CD4-positive, alpha-beta T cell (primary cell): Measurements from ENCODE around the gene SCAPER. TPM values are rescaled to one million over a fixed set of nuclear protein-coding genes. Genes with fewer than 3 reads are reported as not detected.

Experiments
- ATAC-seq: fragments of 200-7000 bp; cut with Tn5 transposase; one replicate; pipeline ENCODE4 v1.10.0; 2022; ENCODE audit warnings: mild to moderate bottlenecking; ENCODE audit not compliant: poor library complexity
- CTCF ChIA-PET: fragments of 350-600 bp; sonication (Branson Sonifier 250); formaldehyde crosslinking; loops from one replicate; lab custom pipeline; 2021; ENCODE audit warnings: antibody characterized with exemption, inconsistent platforms; lab: Charles Lee
- POLR2A ChIA-PET: fragments of 350-600 bp; sonication (Branson Sonifier 250); formaldehyde crosslinking; loops from one replicate; lab custom pipeline; 2021; ENCODE audit warnings: antibody characterized with exemption, inconsistent platforms; lab: Charles Lee
- DNase-seq, 14 experiments: peaks; one replicate each; pipeline ENCODE4 v3.0.0-alpha.2; 2013 to 2020; ENCODE audit warnings: mixed read lengths in 2 of 14
- H3K27ac ChIP-seq, 2 donors: one replicate each; pipeline versions ENCODE4 v1.5.1 to v1.7.0; 2013; ENCODE audit warnings: low read length in 2 of 2, low read depth in 1 of 2, mild to moderate bottlenecking in 1 of 2
- H3K27me3 ChIP-seq, 2 experiments: 1 replicate in 1 of 2; 2 replicates in 1 of 2; pipeline versions ENCODE4 v1.6.1 to v1.7.0; 2013; ENCODE audit warnings: low read length in 2 of 2, control low read depth in 1 of 2, mild to moderate bottlenecking in 1 of 2, moderate library complexity in 1 of 2; ENCODE audit not compliant: insufficient read depth in 2 of 2, control insufficient read depth in 1 of 2
- H3K36me3 ChIP-seq: one replicate; pipeline ENCODE4 v1.6.1; 2013; ENCODE audit warnings: low read length, control low read depth; ENCODE audit not compliant: insufficient read depth
- H3K4me1 ChIP-seq: one replicate; pipeline ENCODE4 v1.6.1; 2013; ENCODE audit warnings: low read length, control low read depth; ENCODE audit not compliant: insufficient read depth
- H3K4me3 ChIP-seq: one replicate; pipeline ENCODE4 v1.5.1; 2013; ENCODE audit warnings: mild to moderate bottlenecking, low read length, moderate library complexity
- H3K9me3 ChIP-seq, 2 experiments: 1 replicate in 1 of 2; 2 replicates in 1 of 2; pipeline versions ENCODE4 v1.6.1 to v1.7.0; 2013; ENCODE audit warnings: low read length in 2 of 2, mild to moderate bottlenecking in 2 of 2, control low read depth in 1 of 2, moderate library complexity in 1 of 2; ENCODE audit not compliant: control insufficient read depth in 1 of 2, insufficient read depth in 1 of 2
- H3K27ac Mint-ChIP-seq: one replicate; pipeline ENCODE4 v1.8.0; 2020; ENCODE audit warnings: mixed read lengths
- H3K27me3 Mint-ChIP-seq: one replicate; pipeline ENCODE4 v1.8.0; 2021; ENCODE audit warnings: mixed read lengths
- H3K36me3 Mint-ChIP-seq: one replicate; pipeline ENCODE4 v1.8.0; 2021; ENCODE audit warnings: low read depth, mixed read lengths
- H3K4me1 Mint-ChIP-seq: one replicate; pipeline ENCODE4 v1.8.0; 2021; ENCODE audit warnings: low read depth, mixed read lengths
- H3K4me3 Mint-ChIP-seq: one replicate; pipeline ENCODE4 v1.8.0; 2020; ENCODE audit warnings: mild to moderate bottlenecking, mixed read lengths
- H3K9me3 Mint-ChIP-seq: one replicate; pipeline ENCODE4 v1.8.0; 2020; ENCODE audit warnings: mixed read lengths
- intact Hi-C, 2 experiments: fragments of 100-400 bp; cut with DNase I in 1 of 2; cut with micrococcal nuclease in 1 of 2; formaldehyde crosslinking; loops; one replicate each; pipeline versions ENCODE4 v1.15.1 to v1.9.0; 2023 to 2025; cut with DNase I, micrococcal nuclease
- total RNA-seq, 174 experiments: library from RNA in 2 of 174; stranded (reverse) in 2 of 174; gene quantifications; one replicate each; pipeline ENCODE4 v1.2.3 and lab custom pipeline; 2021 to 2026
- TF ChIP-seq, protein P1 (sequence below): fragments of 200-600 bp; IDR thresholded peaks from one replicate; pipeline ENCODE4 v1.8.0; 2022; ENCODE audit warnings: antibody characterized with exemption, mild to moderate bottlenecking

The SCAPER gene
- total RNA-seq, 2 experiments from 2014 or later = 40.3 to 41.2 TPM

DNA sequence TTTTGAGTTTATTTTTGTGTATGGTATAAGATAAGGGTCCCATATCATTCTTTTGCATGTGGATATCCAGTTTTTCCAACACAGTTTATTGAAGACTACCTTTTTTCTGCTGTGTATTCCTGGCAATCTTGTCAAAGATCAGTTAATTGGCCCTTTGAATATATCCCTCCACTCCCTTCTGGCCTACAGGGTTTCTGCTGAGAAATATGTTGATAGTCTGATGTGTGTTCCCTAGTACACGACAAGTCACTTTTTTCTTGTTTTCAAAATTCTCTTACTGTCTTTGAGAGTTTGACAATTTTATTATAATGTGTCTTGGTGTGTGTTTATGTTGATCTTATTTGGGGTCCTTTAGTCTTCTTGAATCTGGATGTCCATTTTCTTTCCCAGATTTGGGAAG is 439.4 kb downstream of the SCAPER start:
- H3K36me3 Mint-ChIP-seq = peaks cover 99% of the 10 kb centered on the region
- H3K4me3 ChIP-seq = no peak overlapping the region
- H3K27me3 Mint-ChIP-seq = no peaks in the 10 kb centered on the region
- CTCF ChIA-PET = interaction anchor here (1.2 kb wide), 1 partner anchor 1014 kb away, joined by 3 read pairs; no protein-coding TSS in a partner anchor
- H3K9me3 Mint-ChIP-seq = peaks cover 21% of the 10 kb centered on the region
- H3K27ac ChIP-seq = no peak overlapping the region
- H3K4me1 ChIP-seq = no peaks in the 10 kb centered on the region
- no peak overlapping the region for H3K27ac Mint-ChIP-seq
- no peak overlapping the region for H3K4me3 Mint-ChIP-seq
- ATAC-seq (no peak), DNase-seq (no peak)
- TF ChIP-seq, protein P1, sequence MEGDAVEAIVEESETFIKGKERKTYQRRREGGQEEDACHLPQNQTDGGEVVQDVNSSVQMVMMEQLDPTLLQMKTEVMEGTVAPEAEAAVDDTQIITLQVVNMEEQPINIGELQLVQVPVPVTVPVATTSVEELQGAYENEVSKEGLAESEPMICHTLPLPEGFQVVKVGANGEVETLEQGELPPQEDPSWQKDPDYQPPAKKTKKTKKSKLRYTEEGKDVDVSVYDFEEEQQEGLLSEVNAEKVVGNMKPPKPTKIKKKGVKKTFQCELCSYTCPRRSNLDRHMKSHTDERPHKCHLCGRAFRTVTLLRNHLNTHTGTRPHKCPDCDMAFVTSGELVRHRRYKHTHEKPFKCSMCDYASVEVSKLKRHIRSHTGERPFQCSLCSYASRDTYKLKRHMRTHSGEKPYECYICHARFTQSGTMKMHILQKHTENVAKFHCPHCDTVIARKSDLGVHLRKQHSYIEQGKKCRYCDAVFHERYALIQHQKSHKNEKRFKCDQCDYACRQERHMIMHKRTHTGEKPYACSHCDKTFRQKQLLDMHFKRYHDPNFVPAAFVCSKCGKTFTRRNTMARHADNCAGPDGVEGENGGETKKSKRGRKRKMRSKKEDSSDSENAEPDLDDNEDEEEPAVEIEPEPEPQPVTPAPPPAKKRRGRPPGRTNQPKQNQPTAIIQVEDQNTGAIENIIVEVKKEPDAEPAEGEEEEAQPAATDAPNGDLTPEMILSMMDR = no peak
- no peaks in the 10 kb centered on the region for H3K9me3 ChIP-seq
- peaks cover 7% of the 10 kb centered on the region for H3K36me3 ChIP-seq
- H3K4me1 Mint-ChIP-seq = no peaks in the 10 kb centered on the region
- intact Hi-C loops = no loop called here
- POLR2A ChIA-PET = no interaction called here
- no peaks in the 10 kb centered on the region for H3K27me3 ChIP-seq

- Mint-ChIP-seq H3K9me3 (peaks cover 19% of the 10 kb centered on the region), H3K36me3 (peaks cover 97% of the 10 kb centered on the region), H3K4me3 (no peak overlapping the region), H3K4me1 (no peaks in the 10 kb centered on the region), H3K27me3 (no peaks in the 10 kb centered on the region), H3K27ac (no peak overlapping the region)
- Histone ChIP-seq H3K4me3 (no peak overlapping the region), H3K27ac (no peak overlapping the region), H3K9me3 (no peaks in the 10 kb centered on the region), H3K27me3 (no peaks in the 10 kb centered on the region), H3K36me3 (no peaks in the 10 kb centered on the region), H3K4me1 (no peaks in the 10 kb centered on the region)
- ATAC-seq = no peak
- no peak for DNase-seq
- TF ChIP-seq, protein P1 = no peak
- POLR2A ChIA-PET = no interaction called here
- CTCF ChIA-PET = no interaction called here
- intact Hi-C loops = no loop called here
Observed at GRCh38 chr15:76464247-76464646, 440.9 kb downstream of the SCAPER start.

- H3K36me3 Mint-ChIP-seq = peaks cover 67% of the 10 kb centered on the region
- Histone ChIP-seq H3K36me3 (no peaks in the 10 kb centered on the region), H3K27ac (no peak overlapping the region), H3K9me3 (no peaks in the 10 kb centered on the region), H3K4me3 (no peak overlapping the region), H3K4me1 (no peaks in the 10 kb centered on the region), H3K27me3 (no peaks in the 10 kb centered on the region)
- H3K27me3 Mint-ChIP-seq = no peaks in the 10 kb centered on the region
- POLR2A ChIA-PET = no interaction called here
- H3K9me3 Mint-ChIP-seq = peaks cover 3% of the 10 kb centered on the region
- CTCF ChIA-PET = no interaction called here
- H3K4me1 Mint-ChIP-seq = no peaks in the 10 kb centered on the region
- no peak overlapping the region for H3K27ac Mint-ChIP-seq
- TF ChIP-seq, protein P1 = no peak
- DNase-seq = no peak
- H3K4me3 Mint-ChIP-seq = no peak overlapping the region
- no peak for ATAC-seq
- intact Hi-C loops = no loop called here
Observed at GRCh38 chr15:76460871-76461270, 444.3 kb downstream of the SCAPER start.
